OCI-LY3 (cell line): ENCODE results near the gene LINGO3.

Experiments used
- CTCF ChIP-seq: fragments of 200-600, 300-600 bp; sonication (generic); IDR thresholded peaks from 2 replicates; pipeline ENCODE4 v1.5.1; 2014; ENCODE audit warnings: antibody characterized with exemption, low read length, low read depth
- EZH2phosphoT487 ChIP-seq: fragments of 200-600 bp; shearing (Covaris generic); IDR thresholded peaks from 2 replicates; pipeline ENCODE4 v1.6.1; 2018; ENCODE audit warnings: antibody characterized with exemption, mixed run types, low read depth

GRCh38 chr19:2282062-2282861 lies 25.7 kb downstream of the LINGO3 start, which contains the start of gene PEAK3:
- TF ChIP-seq CTCF, result no peak
- TF ChIP-seq EZH2phosphoT487, result no peak
